Measurements from ENCODE around the gene RPRD1B. TPM values are rescaled to one million over a fixed set of nuclear protein-coding genes. Genes with fewer than 3 reads are reported as not detected.

RPRD1B gene
- total and polyA plus RNA-seq, 2 of the 13 experiments (the other 11 are each of a cell fraction or from before 2014, with no cell fraction given) = 31.1 to 41.5 TPM

DNA sequence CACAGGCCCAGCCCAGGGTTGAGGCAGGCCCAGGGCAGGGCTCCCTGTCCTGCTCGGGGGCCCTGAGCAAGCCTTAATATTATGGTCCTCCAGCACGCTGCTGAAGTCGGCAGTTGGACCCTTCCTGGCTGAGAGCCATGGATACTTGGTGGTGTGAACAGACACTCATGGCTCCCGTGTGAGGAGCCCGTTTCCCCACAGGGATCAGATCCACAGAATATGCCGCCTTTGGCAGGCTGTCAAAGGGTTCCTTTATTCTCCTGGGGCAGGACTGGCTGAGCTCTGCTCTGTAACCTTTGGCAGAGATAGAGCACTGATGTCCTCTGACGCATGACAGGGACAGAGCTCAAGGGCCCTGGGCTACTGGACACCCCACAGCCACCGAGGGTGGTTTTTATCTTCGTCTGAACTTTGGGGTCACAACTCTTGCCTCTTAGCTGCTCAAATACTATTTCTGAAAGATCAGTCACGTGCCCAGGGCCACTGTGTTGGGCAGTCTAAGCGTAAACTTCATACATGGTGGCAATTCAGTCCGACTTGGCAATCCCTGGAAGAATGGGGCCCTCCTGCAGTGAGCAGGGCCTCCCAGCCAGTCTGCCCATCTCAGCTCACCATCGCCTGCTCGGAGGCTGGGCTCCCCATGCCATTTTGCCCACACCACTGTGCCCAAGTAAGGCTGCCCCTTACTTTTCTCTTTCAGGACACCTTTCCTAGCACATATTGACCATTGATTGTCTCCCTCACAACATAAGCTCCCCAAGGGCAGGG is 49.3 kb upstream of the RPRD1B start (continued):
- TF ChIP-seq HMG20A (CRISPR knock-in tag; IDR thresholded peaks at IDR 0.05; ENCODE audit: borderline replicate concordance) (peak; percentile 60), DRAP1 (CRISPR knock-in tag; IDR thresholded peaks at IDR 0.05) (no peak), ARNTL (CRISPR knock-in tag; IDR thresholded peaks at IDR 0.05) (peak; percentile 73; the same call in 1 of the 2 replicates), ZNF121 (CRISPR knock-in tag; IDR thresholded peaks at IDR 0.05) (peak; percentile 36), TSC22D2 (CRISPR knock-in tag; IDR thresholded peaks at IDR 0.05; ENCODE audit: borderline replicate concordance) (no peak), ZNF670 (CRISPR knock-in tag; IDR thresholded peaks at IDR 0.05; ENCODE audit: borderline replicate concordance) (peak; percentile 55; the same call in 1 of the 2 replicates), ZNF747 (CRISPR knock-in tag; IDR thresholded peaks at IDR 0.05; ENCODE audit: borderline replicate concordance) (0 out of 2 replicates have a peak, but pooled peaks have one; percentile 62), NFE2L1 (CRISPR knock-in tag; IDR thresholded peaks at IDR 0.05; ENCODE audit: borderline replicate concordance) (no peak), ZNF572 (CRISPR knock-in tag; IDR thresholded peaks at IDR 0.05) (no peak; the same call in 1 of the 2 replicates), ZFAT (CRISPR knock-in tag; conservative IDR thresholded peaks at IDR 0.05) (no peak), ISX (CRISPR knock-in tag; conservative IDR thresholded peaks at IDR 0.05) (no peak), REL (CRISPR knock-in tag; conservative IDR thresholded peaks at IDR 0.05) (no peak), ZNF567 (CRISPR knock-in tag; IDR thresholded peaks at IDR 0.05; ENCODE audit: borderline replicate concordance) (no peak), ZNF530 (CRISPR knock-in tag; IDR thresholded peaks at IDR 0.05; ENCODE audit: low read depth) (no peak), TBX2 (CRISPR knock-in tag; IDR thresholded peaks at IDR 0.05; ENCODE audit: borderline replicate concordance) (peak; percentile 92), POLR2A (IDR thresholded peaks at IDR 0.05; ENCODE audit: insufficient read depth in 1 of 2, low read depth in 2 of 2, low read length in 2 of 2) (peak in 1 of 2 experiments; percentile 38; a peak in 2 of 4 replicates), ARID2 (CRISPR knock-in tag; IDR thresholded peaks at IDR 0.05; ENCODE audit: borderline replicate concordance) (no peak), ZNF17 (CRISPR knock-in tag; IDR thresholded peaks at IDR 0.05) (no peak), ZNF629 (CRISPR knock-in tag; conservative IDR thresholded peaks at IDR 0.05) (0 out of 2 replicates have a peak, but pooled peaks have one; percentile 31), MEIS1 (CRISPR knock-in tag; IDR thresholded peaks at IDR 0.05; ENCODE audit: borderline replicate concordance) (peak; percentile 83; the same call in 1 of the 2 replicates)
- TF ChIP-seq, protein P1, sequence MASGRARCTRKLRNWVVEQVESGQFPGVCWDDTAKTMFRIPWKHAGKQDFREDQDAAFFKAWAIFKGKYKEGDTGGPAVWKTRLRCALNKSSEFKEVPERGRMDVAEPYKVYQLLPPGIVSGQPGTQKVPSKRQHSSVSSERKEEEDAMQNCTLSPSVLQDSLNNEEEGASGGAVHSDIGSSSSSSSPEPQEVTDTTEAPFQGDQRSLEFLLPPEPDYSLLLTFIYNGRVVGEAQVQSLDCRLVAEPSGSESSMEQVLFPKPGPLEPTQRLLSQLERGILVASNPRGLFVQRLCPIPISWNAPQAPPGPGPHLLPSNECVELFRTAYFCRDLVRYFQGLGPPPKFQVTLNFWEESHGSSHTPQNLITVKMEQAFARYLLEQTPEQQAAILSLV (CRISPR knock-in tag; IDR thresholded peaks at IDR 0.05; ENCODE audit: borderline replicate concordance) = peak; percentile 84; the same call in 1 of the 2 replicates
- TF ChIP-seq, protein P2, sequence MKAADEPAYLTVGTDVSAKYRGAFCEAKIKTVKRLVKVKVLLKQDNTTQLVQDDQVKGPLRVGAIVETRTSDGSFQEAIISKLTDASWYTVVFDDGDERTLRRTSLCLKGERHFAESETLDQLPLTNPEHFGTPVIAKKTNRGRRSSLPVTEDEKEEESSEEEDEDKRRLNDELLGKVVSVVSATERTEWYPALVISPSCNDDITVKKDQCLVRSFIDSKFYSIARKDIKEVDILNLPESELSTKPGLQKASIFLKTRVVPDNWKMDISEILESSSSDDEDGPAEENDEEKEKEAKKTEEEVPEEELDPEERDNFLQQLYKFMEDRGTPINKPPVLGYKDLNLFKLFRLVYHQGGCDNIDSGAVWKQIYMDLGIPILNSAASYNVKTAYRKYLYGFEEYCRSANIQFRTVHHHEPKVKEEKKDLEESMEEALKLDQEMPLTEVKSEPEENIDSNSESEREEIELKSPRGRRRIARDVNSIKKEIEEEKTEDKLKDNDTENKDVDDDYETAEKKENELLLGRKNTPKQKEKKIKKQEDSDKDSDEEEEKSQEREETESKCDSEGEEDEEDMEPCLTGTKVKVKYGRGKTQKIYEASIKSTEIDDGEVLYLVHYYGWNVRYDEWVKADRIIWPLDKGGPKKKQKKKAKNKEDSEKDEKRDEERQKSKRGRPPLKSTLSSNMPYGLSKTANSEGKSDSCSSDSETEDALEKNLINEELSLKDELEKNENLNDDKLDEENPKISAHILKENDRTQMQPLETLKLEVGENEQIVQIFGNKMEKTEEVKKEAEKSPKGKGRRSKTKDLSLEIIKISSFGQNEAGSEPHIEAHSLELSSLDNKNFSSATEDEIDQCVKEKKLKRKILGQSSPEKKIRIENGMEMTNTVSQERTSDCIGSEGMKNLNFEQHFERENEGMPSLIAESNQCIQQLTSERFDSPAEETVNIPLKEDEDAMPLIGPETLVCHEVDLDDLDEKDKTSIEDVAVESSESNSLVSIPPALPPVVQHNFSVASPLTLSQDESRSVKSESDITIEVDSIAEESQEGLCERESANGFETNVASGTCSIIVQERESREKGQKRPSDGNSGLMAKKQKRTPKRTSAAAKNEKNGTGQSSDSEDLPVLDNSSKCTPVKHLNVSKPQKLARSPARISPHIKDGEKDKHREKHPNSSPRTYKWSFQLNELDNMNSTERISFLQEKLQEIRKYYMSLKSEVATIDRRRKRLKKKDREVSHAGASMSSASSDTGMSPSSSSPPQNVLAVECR (CRISPR knock-in tag; IDR thresholded peaks at IDR 0.05; ENCODE audit: borderline replicate concordance) = peak; percentile 62; the same call in 1 of the 2 replicates
- TF ChIP-seq, protein P3, sequence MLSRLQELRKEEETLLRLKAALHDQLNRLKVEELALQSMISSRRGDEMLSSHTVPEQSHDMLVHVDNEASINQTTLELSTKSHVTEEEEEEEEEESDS (CRISPR knock-in tag; IDR thresholded peaks at IDR 0.05; ENCODE audit: borderline replicate concordance) = no peak
